Left forelimb (tissue), 1 donor: ENCODE measurements around the gene BLID.

Experiments
- DNase-seq: peaks from one replicate; pipeline ENCODE4 v3.0.0-alpha.2; 2018; ENCODE audit warnings: low spot score

The BLID gene

GRCh38 chr11:122115524-122116379 is at the start of gene BLID:
Gene BLID (minus strand): TSS chr11:122116215. CDS start chr11:122115922, 293 bp downstream.
- no peak for DNase-seq

- no peak for DNase-seq
Measured at GRCh38 chr11:122163053-122163819, 47.2 kb upstream of the BLID start.

- no peak for DNase-seq
Measured at GRCh38 chr11:122162095-122162494, 46.1 kb upstream of the BLID start.

GRCh38 chr11:122160841-122161590 is 45.0 kb upstream of the BLID start:
- DNase-seq: no peak

GRCh38 chr11:122159861-122160260 is 43.8 kb upstream of the BLID start:
- no peak for DNase-seq

- DNase-seq: peak; percentile 76
Measured at GRCh38 chr11:122159173-122159721, 43.2 kb upstream of the BLID start.

- DNase-seq: no peak
Measured at GRCh38 chr11:122158171-122158570, 42.2 kb upstream of the BLID start.

GRCh38 chr11:122157653-122158161 is 41.7 kb upstream of the BLID start:
- no peak for DNase-seq

- no peak for DNase-seq
Measured at GRCh38 chr11:122156940-122157382, 40.9 kb upstream of the BLID start.

- DNase-seq: no peak
Measured at GRCh38 chr11:122155765-122156527, 39.9 kb upstream of the BLID start.

- DNase-seq: no peak
Measured at GRCh38 chr11:122154994-122155393, 39.0 kb upstream of the BLID start.

GRCh38 chr11:122154227-122154626 is 38.2 kb upstream of the BLID start:
- no peak for DNase-seq

- no peak for DNase-seq
Measured at GRCh38 chr11:122153746-122154145, 37.7 kb upstream of the BLID start.

GRCh38 chr11:122150216-122151124 is 34.5 kb upstream of the BLID start:
- DNase-seq: no peak

GRCh38 chr11:122149202-122149601 is 33.2 kb upstream of the BLID start:
- DNase-seq: no peak

- no peak for DNase-seq
Measured at GRCh38 chr11:122146475-122146874, 30.5 kb upstream of the BLID start.

- no peak for DNase-seq
Measured at GRCh38 chr11:122145715-122146274, 29.8 kb upstream of the BLID start.

- DNase-seq: no peak
Measured at GRCh38 chr11:122144752-122145151, 28.7 kb upstream of the BLID start.

GRCh38 chr11:122141725-122142124 is 25.7 kb upstream of the BLID start:
- no peak for DNase-seq

GRCh38 chr11:122140500-122140899 is 24.5 kb upstream of the BLID start:
- DNase-seq: no peak
